Activated naive CD4-positive, alpha-beta T cell treated with anti-CD3 and anti-CD28 coated beads for 36 hours (primary cell): ENCODE results near the gene MBOAT7. TPM values are rescaled to one million over a fixed set of nuclear protein-coding genes. Genes with fewer than 3 reads are reported as not detected.
A peak's percentile ranks its signal among the peaks of the same experiment; 100 is the strongest.
"Not testable (repeated sequence)": the region's sequence is repeated elsewhere in the genome, so short reads cannot be mapped to it uniquely, and the experiment has no call there.

Experiments used
- CTCF ChIA-PET: fragments of 350-600 bp; sonication (Branson Sonifier 250); formaldehyde crosslinking; loops from one replicate; lab custom pipeline; 2021; ENCODE audit warnings: antibody characterized with exemption; lab: Charles Lee
- DNase-seq: peaks from one replicate; pipeline ENCODE4 v3.0.0-alpha.2; 2020
- H3K27ac Mint-ChIP-seq: one replicate; pipeline ENCODE4 v1.8.0; 2021; ENCODE audit warnings: mild to moderate bottlenecking, mixed read lengths
- H3K27me3 Mint-ChIP-seq: one replicate; pipeline ENCODE4 v1.8.0; 2021; ENCODE audit warnings: low read depth, mixed read lengths
- H3K36me3 Mint-ChIP-seq: one replicate; pipeline ENCODE4 v1.8.0; 2021; ENCODE audit warnings: low read depth, mixed read lengths
- H3K4me1 Mint-ChIP-seq: one replicate; pipeline ENCODE4 v1.8.0; 2021; ENCODE audit warnings: low read depth, mixed read lengths
- H3K4me3 Mint-ChIP-seq: one replicate; pipeline ENCODE4 v1.8.0; 2021; ENCODE audit warnings: mild to moderate bottlenecking, moderate library complexity, mixed read lengths
- H3K9me3 Mint-ChIP-seq: one replicate; pipeline ENCODE4 v1.8.0; 2021; ENCODE audit warnings: mixed read lengths
- intact Hi-C: fragments of 100-400 bp; cut with micrococcal nuclease; formaldehyde crosslinking; loops from one replicate; pipeline ENCODE4 v1.15.1; 2023
- total RNA-seq, 2 experiments: library from RNA; stranded (reverse); gene quantifications; one replicate each; pipeline ENCODE4 v1.2.3, GENCODE V29; 2021

MBOAT7 gene
- total RNA-seq, 2 experiments from 2014 or later, result 33.7 to 36.1 TPM

- H3K4me3 Mint-ChIP-seq, result no peak overlapping the region
- H3K4me1 Mint-ChIP-seq, result no peaks in the 10 kb centered on the region
- no peak for DNase-seq
- CTCF ChIA-PET, result interaction anchor here (0.7 kb wide), 1 partner anchor 1987 kb away, joined by 3 read pairs; no protein-coding TSS in a partner anchor
- no peaks in the 10 kb centered on the region for H3K9me3 Mint-ChIP-seq
- no peak overlapping the region for H3K27ac Mint-ChIP-seq
- intact Hi-C loops, result no loop called here
- H3K36me3 Mint-ChIP-seq, result peaks cover 29% of the 10 kb centered on the region
- H3K27me3 Mint-ChIP-seq, result no peaks in the 10 kb centered on the region
Measured at GRCh38 chr19:54179921-54180461, 9.4 kb downstream of the MBOAT7 start.

GRCh38 chr19:54179262-54179852 lies 10.0 kb downstream of the MBOAT7 start:
- H3K4me1 Mint-ChIP-seq, result no peaks in the 10 kb centered on the region
- H3K4me3 Mint-ChIP-seq, result no peak overlapping the region
- H3K27ac Mint-ChIP-seq, result no peak overlapping the region
- CTCF ChIA-PET, result interaction anchor here (0.7 kb wide), 1 partner anchor 1987 kb away, joined by 3 read pairs; no protein-coding TSS in a partner anchor
- H3K27me3 Mint-ChIP-seq, result no peaks in the 10 kb centered on the region
- H3K9me3 Mint-ChIP-seq, result no peaks in the 10 kb centered on the region
- intact Hi-C loops, result no loop called here
- no peak for DNase-seq
- H3K36me3 Mint-ChIP-seq, result peaks cover 29% of the 10 kb centered on the region

- no peaks in the 10 kb centered on the region for H3K27me3 Mint-ChIP-seq
- CTCF ChIA-PET, result no interaction called here
- H3K36me3 Mint-ChIP-seq, result peaks cover 27% of the 10 kb centered on the region
- no peak overlapping the region for H3K27ac Mint-ChIP-seq
- DNase-seq, result peak; percentile 59
- no peaks in the 10 kb centered on the region for H3K4me1 Mint-ChIP-seq
- no peaks in the 10 kb centered on the region for H3K9me3 Mint-ChIP-seq
- intact Hi-C loops, result no loop called here
- no peak overlapping the region for H3K4me3 Mint-ChIP-seq
Measured at GRCh38 chr19:54178581-54179261, 10.7 kb downstream of the MBOAT7 start.

- Mint-ChIP-seq H3K4me3 (no peak overlapping the region), H3K4me1 (peaks cover 2% of the 10 kb centered on the region), H3K27me3 (no peaks in the 10 kb centered on the region), H3K27ac (no peak overlapping the region), H3K36me3 (peaks cover 19% of the 10 kb centered on the region), H3K9me3 (no peaks in the 10 kb centered on the region)
- intact Hi-C loops, result no loop called here
- CTCF ChIA-PET, result interaction anchor here (0.8 to 1.4 kb wide), 2 partner anchors 13 to 58 kb away, joined by 3 to 4 read pairs; no protein-coding TSS in a partner anchor
- no peak for DNase-seq
Measured at GRCh38 chr19:54173951-54174834, 15.2 kb downstream of the MBOAT7 start.

GRCh38 chr19:54173359-54173699 lies 16.1 kb downstream of the MBOAT7 start:
- intact Hi-C loops, result no loop called here
- Mint-ChIP-seq H3K4me1 (peaks cover 4% of the 10 kb centered on the region), H3K4me3 (no peak overlapping the region), H3K36me3 (peaks cover 13% of the 10 kb centered on the region), H3K27ac (no peak overlapping the region), H3K27me3 (no peaks in the 10 kb centered on the region), H3K9me3 (no peaks in the 10 kb centered on the region)
- DNase-seq, result no peak
- CTCF ChIA-PET, result interaction anchor here (0.8 kb wide), 1 partner anchor 13 kb away, joined by 3 read pairs; no protein-coding TSS in a partner anchor

GRCh38 chr19:54172471-54173358 lies 16.7 kb downstream of the MBOAT7 start, which contains the start of gene TMC4:
TMC4 (minus strand) TSS chr19:54173160; CDS start chr19:54173117, 43 bp downstream.
- CTCF ChIA-PET, result no interaction called here
- H3K9me3 Mint-ChIP-seq, result no peaks in the 10 kb centered on the region
- no peak within 1 kb of the TSS for H3K4me3 Mint-ChIP-seq
- H3K36me3 Mint-ChIP-seq, result peaks cover 8% of the 10 kb centered on the region
- no peak within 1 kb of the TSS for H3K27ac Mint-ChIP-seq
- intact Hi-C loops, result no loop called here
- H3K27me3 Mint-ChIP-seq, result no peaks in the 10 kb centered on the region
- no peak for DNase-seq
- H3K4me1 Mint-ChIP-seq, result peaks cover 9% of the 10 kb centered on the region

GRCh38 chr19:54171736-54172431 lies 17.5 kb downstream of the MBOAT7 start:
- H3K36me3 Mint-ChIP-seq, H3K27me3 Mint-ChIP-seq, H3K4me3 Mint-ChIP-seq, DNase-seq, H3K4me1 Mint-ChIP-seq, CTCF ChIA-PET, intact Hi-C loops, H3K9me3 Mint-ChIP-seq, H3K27ac Mint-ChIP-seq: not testable (repeated sequence)

- intact Hi-C loops, result loop anchor here (10.0 kb wide), 1 partner anchor 276 kb away; the partner anchor contains the start of gene LENG8
- no peak for DNase-seq
- no peak overlapping the region for H3K4me3 Mint-ChIP-seq
- CTCF ChIA-PET, result interaction anchor here (0.9 to 2.7 kb wide), 3 partner anchors 60 to 155 kb away, joined by 3 to 13 read pairs (median 3); no protein-coding TSS in a partner anchor
- H3K4me1 Mint-ChIP-seq, result peaks cover 16% of the 10 kb centered on the region
- peaks cover 6% of the 10 kb centered on the region for H3K27me3 Mint-ChIP-seq
- no peak overlapping the region for H3K27ac Mint-ChIP-seq
- H3K36me3 Mint-ChIP-seq, result no peaks in the 10 kb centered on the region
- no peaks in the 10 kb centered on the region for H3K9me3 Mint-ChIP-seq
Measured at GRCh38 chr19:54169149-54169740, 20.1 kb downstream of the MBOAT7 start.

- Mint-ChIP-seq H3K4me1 (peaks cover 19% of the 10 kb centered on the region), H3K27me3 (peaks cover 7% of the 10 kb centered on the region), H3K4me3 (no peak overlapping the region), H3K27ac (no peak overlapping the region), H3K36me3 (no peaks in the 10 kb centered on the region), H3K9me3 (no peaks in the 10 kb centered on the region)
- DNase-seq, result peak; percentile 96
- intact Hi-C loops, result loop anchor here (1.0 to 10.0 kb wide), 3 partner anchors 63 to 276 kb away; partner anchors contain the start of gene LENG8
- CTCF ChIA-PET, result interaction anchor here (1.6 to 2.7 kb wide), 3 partner anchors 38 to 98 kb away, joined by 5 to 13 read pairs (median 5); no protein-coding TSS in a partner anchor
Measured at GRCh38 chr19:54168174-54168917, 21.0 kb downstream of the MBOAT7 start.

GRCh38 chr19:54165222-54165621 lies 24.2 kb downstream of the MBOAT7 start:
- intact Hi-C loops, result loop anchor here (10.0 kb wide), 1 partner anchor 280 kb away; the partner anchor contains the start of gene LENG8
- H3K27ac Mint-ChIP-seq, result no peak overlapping the region
- peaks cover 39% of the 10 kb centered on the region for H3K4me1 Mint-ChIP-seq
- no peak overlapping the region for H3K4me3 Mint-ChIP-seq
- H3K36me3 Mint-ChIP-seq, result no peaks in the 10 kb centered on the region
- CTCF ChIA-PET, result interaction anchor here (0.9 kb wide), 1 partner anchor 24 kb away, joined by 4 read pairs; the partner anchor contains the start of gene MBOAT7
- no peaks in the 10 kb centered on the region for H3K9me3 Mint-ChIP-seq
- DNase-seq, result no peak
- H3K27me3 Mint-ChIP-seq, result peaks cover 9% of the 10 kb centered on the region
